ENCODE results near the gene RRBP1.

GRCh38 chr20:17655286-17655651, 26.8 kb downstream of the RRBP1 start:
- TF ChIP-seq CTCF (conservative IDR thresholded peaks at IDR 0.05; ENCODE audit: low read depth, low read length) (no peak; the same call in 1 of the 2 replicates), EZH2 (IDR thresholded peaks at IDR 0.05; ENCODE audit: borderline replicate concordance, low read depth, low read length, poor library complexity, severe bottlenecking) (no peak)
